GM12872 (cell line): ENCODE results near the gene KLF5.

Experiments used
- TF ChIP-seq, protein P1 (sequence below): IDR thresholded peaks from 3 replicates; pipeline ENCODE4 v1.5.1; 2011; ENCODE audit warnings: low read depth, mild to moderate bottlenecking, low read length, moderate library complexity; ENCODE audit not compliant: insufficient read depth

The KLF5 gene

DNA sequence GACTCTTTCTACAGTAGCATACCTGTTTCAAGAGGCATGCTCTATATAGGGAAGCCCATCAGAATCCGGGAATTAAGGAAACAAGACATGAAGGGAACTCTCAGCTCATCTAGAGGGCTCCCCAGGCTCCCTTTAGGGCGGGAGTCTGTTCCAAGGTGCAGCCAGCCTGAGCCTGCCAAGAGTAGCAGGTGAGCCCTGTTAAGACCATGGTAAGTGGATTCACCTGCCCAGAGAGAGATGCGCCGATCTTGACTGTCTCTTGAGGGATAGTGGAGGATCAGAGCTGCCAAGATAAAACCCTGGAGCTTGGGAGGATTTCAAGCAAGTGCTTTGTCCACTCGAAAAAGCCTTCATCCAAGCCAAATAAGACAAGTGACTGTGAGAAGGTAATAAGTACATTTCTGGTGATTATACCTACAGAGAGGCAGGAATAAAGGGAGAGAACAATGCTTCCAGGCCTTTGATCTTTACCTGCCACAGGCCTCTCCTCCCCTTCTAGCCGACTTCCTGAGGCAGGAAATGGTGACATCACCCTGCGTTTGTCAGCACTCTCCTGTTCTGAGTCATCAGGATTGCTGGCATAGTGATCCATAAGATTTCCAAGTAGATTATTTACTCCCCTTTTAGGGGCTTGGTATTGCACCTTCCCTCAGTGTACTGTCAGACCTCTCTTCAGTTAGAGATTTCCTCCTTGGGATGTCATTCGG lies 31.5 kb downstream of the KLF5 start:
- TF ChIP-seq, protein P1, sequence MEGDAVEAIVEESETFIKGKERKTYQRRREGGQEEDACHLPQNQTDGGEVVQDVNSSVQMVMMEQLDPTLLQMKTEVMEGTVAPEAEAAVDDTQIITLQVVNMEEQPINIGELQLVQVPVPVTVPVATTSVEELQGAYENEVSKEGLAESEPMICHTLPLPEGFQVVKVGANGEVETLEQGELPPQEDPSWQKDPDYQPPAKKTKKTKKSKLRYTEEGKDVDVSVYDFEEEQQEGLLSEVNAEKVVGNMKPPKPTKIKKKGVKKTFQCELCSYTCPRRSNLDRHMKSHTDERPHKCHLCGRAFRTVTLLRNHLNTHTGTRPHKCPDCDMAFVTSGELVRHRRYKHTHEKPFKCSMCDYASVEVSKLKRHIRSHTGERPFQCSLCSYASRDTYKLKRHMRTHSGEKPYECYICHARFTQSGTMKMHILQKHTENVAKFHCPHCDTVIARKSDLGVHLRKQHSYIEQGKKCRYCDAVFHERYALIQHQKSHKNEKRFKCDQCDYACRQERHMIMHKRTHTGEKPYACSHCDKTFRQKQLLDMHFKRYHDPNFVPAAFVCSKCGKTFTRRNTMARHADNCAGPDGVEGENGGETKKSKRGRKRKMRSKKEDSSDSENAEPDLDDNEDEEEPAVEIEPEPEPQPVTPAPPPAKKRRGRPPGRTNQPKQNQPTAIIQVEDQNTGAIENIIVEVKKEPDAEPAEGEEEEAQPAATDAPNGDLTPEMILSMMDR = no peak

DNA sequence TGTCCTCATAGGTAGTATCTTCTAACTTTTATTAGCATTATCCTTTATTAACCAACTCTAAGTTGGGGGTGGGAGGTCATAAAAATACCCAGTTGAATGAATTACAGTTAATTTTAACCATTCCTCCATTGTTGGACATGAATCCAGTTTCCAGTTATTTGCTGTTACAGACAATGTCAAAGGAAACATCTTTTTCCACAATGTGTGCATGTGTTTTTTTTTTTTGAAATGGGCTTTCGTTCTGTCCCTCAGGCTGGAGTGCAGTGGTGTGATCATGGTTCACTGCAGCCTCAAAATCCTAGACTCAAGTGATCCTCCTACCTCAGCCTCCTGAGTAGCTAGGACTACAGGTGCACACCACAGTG lies 32.0 kb downstream of the KLF5 start:
- TF ChIP-seq, protein P1 = no peak

DNA sequence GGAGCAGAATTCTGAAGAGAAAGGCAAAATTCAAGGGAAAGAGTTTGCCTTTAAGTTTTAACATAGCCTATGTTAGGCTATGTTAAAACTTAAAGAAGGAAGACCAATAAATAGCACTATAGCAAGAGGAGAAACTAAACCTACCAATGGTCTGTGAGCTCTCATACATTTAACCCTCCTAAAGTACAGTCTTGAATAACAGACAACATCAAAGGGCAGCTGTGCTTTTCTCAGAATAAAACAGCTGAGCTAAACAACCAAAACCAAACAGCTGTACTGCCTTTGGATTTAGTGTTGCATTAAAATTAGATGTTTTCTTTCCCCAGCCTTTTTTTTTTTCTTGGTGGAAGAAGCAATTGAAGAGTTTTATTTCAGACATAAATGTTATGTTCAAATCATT lies 34.0 kb downstream of the KLF5 start:
- TF ChIP-seq, protein P1 = no peak

DNA sequence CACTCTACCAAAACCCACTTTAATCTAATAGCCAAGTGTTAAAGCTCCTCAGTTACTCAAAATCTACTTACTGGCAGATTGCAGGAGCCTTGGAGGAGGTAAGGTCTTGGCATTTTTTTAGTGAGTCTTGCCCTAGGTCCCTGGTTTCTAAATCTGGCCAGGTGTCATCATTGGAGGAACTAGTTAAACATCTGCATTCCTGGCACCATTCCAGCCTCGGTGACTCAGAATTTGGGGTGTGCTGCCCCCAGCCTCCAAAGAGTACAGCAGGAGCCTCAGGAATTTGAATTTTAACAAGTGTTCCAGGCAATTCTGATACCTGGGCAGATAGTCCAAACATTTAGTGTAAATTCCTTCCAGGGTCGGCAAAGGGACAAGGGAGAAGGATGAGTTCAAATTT lies 37.4 kb downstream of the KLF5 start:
- TF ChIP-seq, protein P1 = no peak

DNA sequence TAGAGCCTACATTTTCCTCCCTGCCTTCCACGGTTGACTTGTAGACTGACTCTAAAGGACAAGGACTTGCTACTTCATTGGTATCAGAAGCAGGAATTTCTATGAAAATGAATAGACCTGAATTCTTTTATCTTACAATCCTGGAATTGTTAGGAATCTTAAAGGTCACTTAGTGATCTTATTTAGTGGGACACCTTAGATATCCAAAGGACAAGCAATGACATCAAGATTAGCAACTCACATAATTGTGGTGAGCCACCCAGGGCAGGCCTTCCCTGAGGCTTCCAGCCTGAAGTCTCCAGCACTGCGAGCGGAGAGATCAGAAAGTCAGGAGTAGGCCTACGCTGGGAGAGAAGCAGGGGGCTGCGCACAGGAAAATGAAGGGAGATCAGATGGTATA lies 37.8 kb downstream of the KLF5 start:
- TF ChIP-seq, protein P1 = no peak

DNA sequence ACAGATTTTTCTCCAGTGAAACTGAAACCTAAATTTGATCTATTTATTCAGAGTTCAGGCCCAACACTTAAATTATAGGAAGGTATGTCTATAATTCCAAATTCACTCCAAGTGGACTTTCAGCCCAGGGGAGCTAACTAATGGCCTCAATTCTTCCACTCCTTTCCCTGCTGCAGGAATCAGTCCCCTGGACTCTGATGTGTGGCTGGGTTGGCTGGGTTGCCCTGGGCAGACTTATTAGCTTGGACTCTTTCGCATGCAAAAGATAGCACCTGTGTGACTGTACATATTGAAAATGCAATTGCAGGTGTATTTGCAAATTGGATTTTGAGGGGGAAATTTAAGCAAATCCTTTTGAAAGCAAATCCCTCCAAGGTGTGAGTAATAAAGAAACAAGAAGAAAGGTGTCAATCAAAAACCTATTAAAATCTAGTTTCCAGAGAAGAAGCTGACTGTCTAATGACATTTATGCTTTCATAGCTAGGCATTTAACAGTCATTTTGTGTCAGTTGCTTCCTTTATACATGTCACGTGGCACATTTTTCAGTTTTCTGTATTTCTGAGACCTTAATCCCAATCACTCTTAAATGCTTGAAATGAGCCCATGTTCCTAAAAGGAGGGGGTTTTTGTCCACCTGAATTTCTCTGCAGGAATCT lies 42.7 kb downstream of the KLF5 start:
- TF ChIP-seq, protein P1 = no peak

DNA sequence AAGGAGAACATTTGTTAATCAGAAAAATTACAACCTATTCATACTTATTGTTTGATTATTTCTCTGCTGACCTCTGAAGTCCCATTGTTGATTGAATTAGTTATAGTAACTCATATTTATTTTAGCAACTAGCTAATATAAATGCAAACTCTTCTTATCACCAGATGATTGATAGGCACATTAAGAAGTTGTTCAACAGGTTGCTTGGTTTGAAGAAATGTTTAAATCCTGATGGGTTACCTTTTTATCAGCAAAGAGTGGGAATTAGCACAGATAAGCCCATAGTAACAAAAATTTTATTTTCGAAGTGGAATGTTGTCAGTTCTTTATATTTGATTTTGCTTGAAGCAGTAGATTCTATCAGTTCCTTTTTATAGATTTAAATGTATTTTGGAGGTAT lies 44.4 kb downstream of the KLF5 start:
- TF ChIP-seq, protein P1 = no peak
